ENCODE data around the gene C4A.
A peak's percentile ranks its signal among the peaks of the same experiment; 100 is the strongest.
"Not testable (repeated sequence)": the region's sequence is repeated elsewhere in the genome, so short reads cannot be mapped to it uniquely, and the experiment has no call there.

Gene C4A

GRCh38 chr6:31958741-31959739, 22.8 kb upstream of the C4A start, which contains the start of the genes NELFE and SKIC2:
Gene NELFE (minus strand): TSS chr6:31958971. CDS start chr6:31958446, 525 bp downstream.
Gene SKIC2 (plus strand): TSS chr6:31959175. CDS start chr6:31959193, 18 bp downstream.
- peak; percentile 99 for DNase-seq (ENCODE audit: low read depth, low spot score)

- DNase-seq (ENCODE audit: low read depth, low spot score) = no peak
Observed at GRCh38 chr6:31961616-31962015, 20.2 kb upstream of the C4A start.

GRCh38 chr6:31963921-31964320, 17.9 kb upstream of the C4A start:
- DNase-seq (ENCODE audit: low read depth, low spot score) = no peak

- no peak for DNase-seq (ENCODE audit: low read depth, low spot score)
Observed at GRCh38 chr6:31965700-31966099, 16.2 kb upstream of the C4A start.

GRCh38 chr6:31966506-31966905, 15.4 kb upstream of the C4A start:
- no peak for DNase-seq (ENCODE audit: low read depth, low spot score)

GRCh38 chr6:31966997-31967925, 14.6 kb upstream of the C4A start:
- no peak for DNase-seq (ENCODE audit: low read depth, low spot score)

GRCh38 chr6:31967926-31968320, 13.9 kb upstream of the C4A start:
- DNase-seq (ENCODE audit: low read depth, low spot score) = no peak

- DNase-seq (ENCODE audit: low read depth, low spot score) = no peak
Observed at GRCh38 chr6:31968326-31968725, 13.5 kb upstream of the C4A start.

- DNase-seq (ENCODE audit: low read depth, low spot score) = no peak
Observed at GRCh38 chr6:31968791-31969711, 12.8 kb upstream of the C4A start.

- no peak for DNase-seq (ENCODE audit: low read depth, low spot score)
Observed at GRCh38 chr6:31969712-31970603, 11.9 kb upstream of the C4A start.

- DNase-seq (ENCODE audit: low read depth, low spot score) = no peak
Observed at GRCh38 chr6:31970604-31971271, 11.1 kb upstream of the C4A start.

- DNase-seq (ENCODE audit: low read depth, low spot score) = no peak
Observed at GRCh38 chr6:31971279-31971992, 10.4 kb upstream of the C4A start.

GRCh38 chr6:31971993-31972708, 9.7 kb upstream of the C4A start, which contains the start of gene DXO:
Gene DXO (minus strand): TSS chr6:31972138. CDS start chr6:31971675, 463 bp downstream.
- peak; percentile 99 for DNase-seq (ENCODE audit: low read depth, low spot score)

- no peak for DNase-seq (ENCODE audit: low read depth, low spot score)
Observed at GRCh38 chr6:31972709-31973350, 9.0 kb upstream of the C4A start.

- DNase-seq (ENCODE audit: low read depth, low spot score) = not testable (repeated sequence)
Observed at GRCh38 chr6:31976065-31976464, 5.8 kb upstream of the C4A start.

- DNase-seq (ENCODE audit: low read depth, low spot score) = no peak
Observed at GRCh38 chr6:31977816-31978431, 3.9 kb upstream of the C4A start.

- no peak for DNase-seq (ENCODE audit: low read depth, low spot score)
Observed at GRCh38 chr6:31978831-31979230, 3.0 kb upstream of the C4A start.
